Effector CD8-positive, alpha-beta T cell (primary cell): ENCODE results near the gene ITGB1.

ENCODE experiments used
- DNase-seq: peaks from one replicate; lab custom pipeline; 2025; lab: John Stamatoyannopoulos, UW

The ITGB1 gene

GRCh38 chr10:32955790-32956189 lies 2.2 kb downstream of the ITGB1 start:
- no peak for DNase-seq

- DNase-seq, result no peak
These were observed 2.7 kb downstream of the ITGB1 start for GRCh38 chr10:32955299-32955772.

GRCh38 chr10:32954545-32955298 lies 3.3 kb downstream of the ITGB1 start:
- no peak for DNase-seq

- no peak for DNase-seq
These were observed 4.0 kb downstream of the ITGB1 start for GRCh38 chr10:32954080-32954479.

- DNase-seq, result no peak
These were observed 4.6 kb downstream of the ITGB1 start for GRCh38 chr10:32953277-32953927.

GRCh38 chr10:32952541-32953276 lies 5.3 kb downstream of the ITGB1 start:
- DNase-seq, result no peak

GRCh38 chr10:32952094-32952493 lies 5.9 kb downstream of the ITGB1 start:
- no peak for DNase-seq

GRCh38 chr10:32951111-32951510 lies 6.9 kb downstream of the ITGB1 start:
- no peak for DNase-seq

GRCh38 chr10:32950591-32951108 lies 7.4 kb downstream of the ITGB1 start:
- DNase-seq, result no peak

GRCh38 chr10:32949221-32949678 lies 8.8 kb downstream of the ITGB1 start:
- DNase-seq, result no peak

GRCh38 chr10:32948451-32948850 lies 9.6 kb downstream of the ITGB1 start:
- no peak for DNase-seq

- DNase-seq, result no peak
These were observed 10.4 kb downstream of the ITGB1 start for GRCh38 chr10:32947586-32947985.

- DNase-seq, result no peak
These were observed 11.9 kb downstream of the ITGB1 start for GRCh38 chr10:32946108-32946507.

- no peak for DNase-seq
These were observed 14.0 kb downstream of the ITGB1 start for GRCh38 chr10:32943854-32944661.

GRCh38 chr10:32943395-32943794 lies 14.6 kb downstream of the ITGB1 start:
- DNase-seq, result no peak

GRCh38 chr10:32942081-32942480 lies 15.9 kb downstream of the ITGB1 start:
- no peak for DNase-seq

GRCh38 chr10:32941357-32941756 lies 16.7 kb downstream of the ITGB1 start:
- DNase-seq, result no peak

GRCh38 chr10:32940321-32941301 lies 17.4 kb downstream of the ITGB1 start:
- DNase-seq, result no peak

- no peak for DNase-seq
These were observed 18.5 kb downstream of the ITGB1 start for GRCh38 chr10:32939296-32940111.
